HG02798 (cell line): ENCODE data around the gene SPINK13.
"Not testable (repeated sequence)": the region's sequence is repeated elsewhere in the genome, so short reads cannot be mapped to it uniquely, and the experiment has no call there.

Source experiments
- ATAC-seq: cut with Tn5 transposase; IDR thresholded peaks from one replicate; pipeline ENCODE4 v1.9.1; 2021; ENCODE audit warnings: mild to moderate bottlenecking; ENCODE audit not compliant: unreplicated experiment, poor library complexity

SPINK13 gene, protein sequence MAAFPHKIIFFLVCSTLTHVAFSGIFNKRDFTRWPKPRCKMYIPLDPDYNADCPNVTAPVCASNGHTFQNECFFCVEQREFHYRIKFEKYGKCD

DNA sequence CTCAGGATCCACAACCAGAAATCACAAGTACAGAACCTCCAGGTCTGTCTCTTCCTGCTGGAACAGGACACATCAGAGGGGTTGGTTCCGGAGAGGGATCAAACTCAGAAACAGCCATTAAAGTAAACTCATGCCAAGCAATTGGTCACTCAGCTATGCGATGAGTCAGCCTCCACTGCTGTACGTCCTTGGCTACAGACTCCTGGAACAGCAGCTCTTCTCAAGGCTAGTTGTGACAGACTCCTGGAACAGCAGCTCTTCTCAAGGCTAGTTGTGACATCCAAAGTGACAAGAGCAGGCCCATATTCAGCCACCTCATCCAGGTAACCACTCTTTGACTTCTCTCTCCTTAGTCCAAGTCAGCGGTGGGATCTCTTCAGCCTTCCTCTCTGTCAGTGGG lies at the start of gene SPINK13:
Gene SPINK13, plus strand, starts transcription at position 229 of the 400 bp plus-strand sequence. CDS start 1,279 bp downstream, outside the sequence.
- no peak for ATAC-seq

DNA sequence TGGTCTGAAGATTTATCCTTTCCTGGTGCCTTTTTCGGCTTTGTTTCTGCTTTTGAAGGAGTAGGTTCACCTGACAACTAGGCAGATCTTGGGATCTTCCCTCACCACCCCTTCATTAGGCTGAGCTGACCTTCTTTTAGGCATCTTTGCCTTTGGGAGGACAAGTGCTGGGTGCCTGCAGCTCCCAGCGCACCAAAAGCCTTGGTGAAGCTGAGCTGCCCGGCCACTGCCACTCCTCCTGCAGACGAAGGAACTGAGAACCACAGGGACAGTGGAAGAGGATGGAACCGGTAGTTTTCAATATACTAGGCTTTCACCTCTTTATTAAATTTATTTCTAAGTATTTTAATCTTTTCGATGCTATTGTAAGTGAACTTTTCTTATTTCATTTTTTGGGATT lies 47.1 kb upstream of the SPINK13 start:
- ATAC-seq: no peak

DNA sequence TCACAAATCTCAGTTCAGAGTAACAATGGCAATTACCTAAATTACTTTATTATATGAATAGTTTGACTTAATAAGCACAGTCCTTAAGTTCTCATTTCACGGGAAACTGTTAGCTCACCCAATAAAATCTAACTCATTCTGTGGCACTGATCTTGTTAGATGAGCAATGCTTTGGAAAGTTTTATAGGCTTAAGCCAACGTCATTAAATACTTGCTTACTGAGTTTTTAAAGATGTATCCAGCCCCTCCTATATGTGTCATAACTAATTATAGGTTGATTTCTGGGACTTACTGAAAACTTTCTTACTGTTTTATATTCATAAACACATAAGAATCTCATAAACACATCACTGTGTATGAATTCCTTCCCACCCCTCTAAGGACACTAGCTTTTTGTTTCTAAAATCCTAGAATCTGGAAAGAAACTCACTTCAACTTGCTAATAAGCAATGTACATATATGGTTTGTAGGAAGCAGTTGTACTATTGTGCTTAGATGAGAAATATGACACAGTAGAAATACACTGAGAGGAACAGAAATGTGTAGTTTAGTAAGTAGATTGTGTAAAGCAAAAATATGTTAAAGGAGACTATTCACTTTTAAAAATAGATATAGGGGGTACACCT lies 44.4 kb upstream of the SPINK13 start:
- no peak for ATAC-seq

GRCh38 chr5:148228392-148228984 lies 40.1 kb upstream of the SPINK13 start:
- no peak for ATAC-seq

- no peak for ATAC-seq
Measured at GRCh38 chr5:148229840-148230239, 38.8 kb upstream of the SPINK13 start.

DNA sequence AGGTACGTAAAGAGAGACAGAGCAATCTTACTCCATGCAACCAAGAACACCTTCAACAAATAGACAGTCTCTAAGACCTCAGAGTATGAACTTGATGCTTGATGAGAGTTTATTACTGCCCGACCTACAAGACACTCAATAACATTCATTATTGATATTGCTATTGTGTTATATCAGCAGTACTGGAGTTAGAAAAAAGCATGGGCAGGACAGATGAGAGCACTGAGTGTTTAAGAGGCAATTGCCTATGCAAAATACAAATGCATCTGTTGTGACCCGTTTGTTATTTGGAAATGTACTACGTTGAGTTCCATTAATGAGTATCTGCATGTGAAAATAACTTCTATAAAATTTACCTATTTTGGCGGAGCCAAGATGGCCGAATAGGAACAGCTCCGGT lies 38.4 kb upstream of the SPINK13 start:
- ATAC-seq: no peak

GRCh38 chr5:148237785-148238417 lies 30.7 kb upstream of the SPINK13 start:
- ATAC-seq: no peak

- ATAC-seq: no peak
Measured at GRCh38 chr5:148238418-148238794, 30.2 kb upstream of the SPINK13 start, which contains the start of gene MARCOL. MARCOL (plus strand) TSS chr5:148238525; CDS start chr5:148238598, 73 bp downstream.

DNA sequence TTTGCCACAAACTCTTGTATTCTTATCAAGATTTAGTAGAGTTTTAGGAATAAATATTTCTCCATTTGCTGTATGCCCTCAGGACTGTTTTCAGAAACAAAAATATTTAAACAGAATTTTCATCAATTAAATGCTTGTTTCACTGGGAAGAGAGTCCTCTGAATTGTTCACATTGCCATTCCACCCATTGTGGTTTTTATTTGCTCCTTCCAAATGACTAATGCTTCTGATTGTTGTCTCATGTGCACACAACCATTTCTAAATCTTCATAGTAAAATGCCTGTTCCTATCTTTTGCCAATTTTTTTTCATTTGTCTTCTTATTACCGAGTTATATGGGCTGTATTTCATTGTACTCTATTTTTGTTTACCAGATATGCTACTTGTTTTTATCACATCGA lies 19.7 kb upstream of the SPINK13 start:
- no peak for ATAC-seq

GRCh38 chr5:148255456-148255855 lies 13.1 kb upstream of the SPINK13 start:
- no peak for ATAC-seq

DNA sequence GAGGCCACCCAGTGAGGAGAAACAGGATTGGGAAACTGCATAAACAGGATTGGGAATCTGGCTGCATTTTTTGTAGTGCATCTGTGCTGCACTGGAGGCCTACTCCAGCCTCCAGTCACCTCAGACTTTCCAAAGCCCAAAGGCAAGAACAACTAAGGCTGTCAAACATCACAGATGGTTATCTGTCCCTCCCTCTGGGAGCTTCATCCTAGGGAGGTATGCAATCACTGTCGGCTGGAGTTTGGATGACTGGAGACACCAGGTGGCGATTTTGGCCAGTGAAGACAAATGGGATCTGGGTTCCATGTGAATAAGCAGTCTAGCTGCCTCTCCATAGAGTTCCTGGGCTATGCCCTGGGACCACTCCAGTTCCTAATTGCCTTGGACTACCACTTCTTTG lies 9.3 kb upstream of the SPINK13 start:
- no peak for ATAC-seq

DNA sequence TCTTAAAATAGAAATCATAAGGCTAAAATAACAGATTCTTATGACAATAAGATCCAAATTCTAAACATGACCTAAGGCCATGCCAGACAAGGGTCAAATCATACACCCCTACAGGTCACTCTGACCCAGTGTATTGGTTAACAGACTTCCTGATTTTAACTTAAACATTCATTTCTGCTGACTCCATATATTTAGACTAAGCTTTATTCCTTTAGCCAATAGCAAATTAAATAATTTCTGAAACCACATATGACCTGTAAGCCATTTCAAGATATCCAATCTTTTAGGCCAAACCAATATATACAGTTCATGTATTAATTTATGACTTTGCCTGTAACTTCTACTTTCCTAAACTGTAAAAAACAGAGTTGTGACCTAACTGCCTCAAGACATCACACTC lies 7.4 kb upstream of the SPINK13 start:
- no peak for ATAC-seq

GRCh38 chr5:148267962-148268361 lies 632 bp upstream of the SPINK13 start:
- ATAC-seq: no peak

DNA sequence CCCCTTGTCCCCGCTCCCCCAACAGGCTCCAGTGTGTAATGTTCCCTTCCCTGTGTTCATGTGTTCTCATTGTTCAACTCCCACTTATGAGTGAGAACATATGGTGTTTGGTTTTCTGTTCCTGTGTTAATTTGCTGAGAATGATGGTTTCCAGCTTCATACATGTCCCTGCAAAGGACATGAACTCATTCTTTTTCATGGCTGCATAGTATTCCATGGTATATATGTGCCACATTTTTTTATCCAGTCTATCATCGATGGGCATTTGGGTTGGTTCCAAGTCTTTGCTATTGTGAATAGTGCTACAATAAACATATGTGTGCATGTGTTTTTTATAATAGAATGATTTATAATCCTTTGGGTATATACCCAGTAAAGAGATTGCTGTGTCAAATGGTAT lies 6.5 kb downstream of the SPINK13 start:
- ATAC-seq: not testable (repeated sequence)

DNA sequence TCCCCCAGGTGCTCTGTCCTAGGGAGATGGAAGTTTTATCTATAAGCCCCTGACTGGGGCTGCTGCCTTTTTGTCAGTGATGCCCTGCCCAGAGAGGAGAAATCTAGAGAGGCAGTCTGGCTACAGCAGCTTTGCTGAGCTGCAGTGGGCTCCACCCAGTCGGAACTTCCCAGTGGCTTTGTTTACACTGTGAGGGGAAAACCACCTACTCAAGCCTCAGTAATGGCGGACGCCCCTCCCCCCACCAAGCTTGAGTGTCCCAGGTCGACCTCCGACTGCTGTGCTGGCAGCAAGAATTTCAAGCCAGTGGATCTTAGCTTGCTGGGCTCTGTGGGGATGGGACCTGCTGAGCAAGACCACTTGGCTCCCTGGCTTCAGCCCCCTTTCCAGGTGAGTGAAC lies 12.3 kb downstream of the SPINK13 start:
- ATAC-seq: not testable (repeated sequence)

- ATAC-seq: not testable (repeated sequence)
Measured at GRCh38 chr5:148281336-148281735, 12.7 kb downstream of the SPINK13 start.

- ATAC-seq: no peak
Measured at GRCh38 chr5:148290271-148291195, 21.9 kb downstream of the SPINK13 start.

DNA sequence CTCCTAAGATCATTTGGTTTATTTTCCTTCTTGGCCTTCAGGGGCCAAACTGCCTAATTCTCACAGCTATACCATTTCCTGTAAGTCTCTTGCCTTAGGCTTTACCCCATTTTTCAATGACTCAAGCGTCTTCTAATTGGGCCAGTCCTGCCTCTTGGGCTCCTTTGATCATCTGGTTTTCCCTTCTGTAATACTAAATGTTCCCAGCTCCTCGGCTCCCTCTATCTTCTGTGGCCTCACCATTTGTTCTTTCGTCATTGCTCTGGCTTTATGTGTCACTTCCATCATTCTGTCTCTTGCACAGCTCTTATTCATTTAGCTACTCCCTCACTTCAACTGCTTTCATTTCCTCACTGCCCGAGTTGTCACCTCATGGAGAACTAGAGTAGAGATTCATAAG lies 29.1 kb downstream of the SPINK13 start:
- no peak for ATAC-seq

- ATAC-seq: no peak
Measured at GRCh38 chr5:148306446-148306845, 37.9 kb downstream of the SPINK13 start.

DNA sequence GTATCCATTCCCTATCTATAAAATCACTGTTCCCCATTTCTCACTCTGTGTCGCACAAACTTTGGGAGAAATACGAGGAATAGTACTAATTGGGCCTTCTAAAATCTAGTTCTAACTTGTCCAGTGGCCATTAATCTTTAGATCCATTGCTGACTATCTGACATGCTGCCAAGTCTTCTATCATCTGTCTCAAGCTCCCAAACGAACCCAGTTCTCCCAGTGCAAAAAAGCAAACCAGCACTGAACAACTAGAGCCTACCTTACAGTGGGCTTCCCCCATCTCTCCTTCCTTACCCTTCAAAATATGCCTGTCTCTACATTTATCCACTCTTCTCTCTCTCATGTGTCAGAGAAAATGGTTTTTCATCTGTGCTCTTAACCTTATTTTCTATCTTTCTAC lies 40.4 kb downstream of the SPINK13 start:
- no peak for ATAC-seq
